Prostate gland (tissue), 2 donors: ENCODE data around the gene CNTN6. TPM values are rescaled to one million over a fixed set of nuclear protein-coding genes. Genes with fewer than 3 reads are reported as not detected.

Source experiments
- DNase-seq: peaks from one replicate; pipeline ENCODE4 v3.0.0-alpha.2; 2019; ENCODE audit warnings: low spot score
- H3K27ac ChIP-seq, 2 donors: fragments of 200-600 bp; sonication (generic); 2 replicates each; pipeline ENCODE4 v1.5.1; 2017 to 2019
- H3K27me3 ChIP-seq: fragments of 200-600 bp; sonication (generic); replicated peaks from 2 replicates; pipeline ENCODE4 v1.5.1; 2019; ENCODE audit not compliant: insufficient read depth
- H3K36me3 ChIP-seq, 2 donors: fragments of 200-600 bp; sonication (generic); 1 replicate in 1 of 2; 2 replicates in 1 of 2; pipeline versions ENCODE4 v1.5.1 to v1.8.1; 2017 to 2019
- H3K4me1 ChIP-seq: fragments of 200-600 bp; sonication (generic); replicated peaks from 2 replicates; pipeline ENCODE4 v1.5.1; 2019
- H3K4me3 ChIP-seq, 2 donors: fragments of 200-600 bp; sonication (generic); 2 replicates each; pipeline ENCODE4 v1.5.1; 2017 to 2019
- H3K9me3 ChIP-seq: fragments of 200-600 bp; sonication (generic); 2 replicates; pipeline ENCODE4 v1.5.1; 2017
- POLR2A ChIP-seq: fragments of 450-650 bp; IDR thresholded peaks from one replicate; pipeline ENCODE4 v1.6.1; 2016; ENCODE audit warnings: antibody characterized with exemption, mild to moderate bottlenecking
- POLR2AphosphoS5 ChIP-seq: sonication (generic); formaldehyde crosslinking; IDR thresholded peaks from one replicate; pipeline ENCODE4 v1.6.1; 2017; ENCODE audit warnings: antibody characterized with exemption
- WGBS: methylation state at CpG from one replicate; pipeline ENCODE4 v1.1.5; 2018; 5-methylcytosine and 5-hydroxymethylcytosine counted together
- intact Hi-C: fragments of 100-400 bp; cut with DNase I; formaldehyde crosslinking; loops from one replicate; pipeline ENCODE4 v1.14.2; 2022
- total RNA-seq, 2 donors: library from RNA; depleted of rRNA; stranded (reverse); fragments of >200 nt; gene quantifications; one replicate each; pipeline ENCODE4 v1.1.0, GENCODE V29; 2016
- TF ChIP-seq, protein P1 (sequence below), 4 experiments: fragments of 200-600 bp in 2 of 4; fragments of 450-650 bp in 2 of 4; sonication (generic) in 2 of 4; IDR thresholded peaks; 1 replicate in 3 of 4; 2 replicates in 1 of 4; pipeline ENCODE4 v1.5.1; 2016 to 2019; ENCODE audit warnings: antibody characterized with exemption in 4 of 4, mild to moderate bottlenecking in 2 of 4, moderate library complexity in 2 of 4

CNTN6 gene
- total RNA-seq, 2 donors from 2014 or later = not detected

DNA sequence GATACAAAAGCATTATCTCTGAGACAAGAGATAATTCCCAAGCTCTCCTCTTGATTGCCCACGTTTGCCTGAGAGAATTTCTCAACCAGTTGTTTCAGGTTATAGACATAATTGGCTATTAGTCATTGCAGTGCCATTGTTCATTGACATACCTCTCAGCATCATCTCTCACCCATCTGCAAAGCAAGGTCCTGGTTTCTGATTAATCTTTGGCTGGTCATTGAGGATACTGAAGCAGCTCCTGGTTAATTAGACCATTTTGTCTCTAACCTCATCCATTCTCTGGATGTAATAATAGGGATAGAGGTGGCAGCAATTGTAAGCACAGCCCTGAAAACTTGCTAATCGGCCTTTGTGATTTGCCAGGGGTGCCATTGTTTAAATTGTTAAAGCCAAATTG, 104.2 kb downstream of the CNTN6 start:
- Histone ChIP-seq H3K27ac (no peak overlapping the region), H3K4me1 (no peaks in the 10 kb centered on the region), H3K9me3 (no peaks in the 10 kb centered on the region), H3K27me3 (no peaks in the 10 kb centered on the region), H3K36me3 (no peaks in the 10 kb centered on the region), H3K4me3 (no peak overlapping the region)
- DNase-seq = no peak
- TF ChIP-seq POLR2AphosphoS5 = no peak
- TF ChIP-seq, protein P1, sequence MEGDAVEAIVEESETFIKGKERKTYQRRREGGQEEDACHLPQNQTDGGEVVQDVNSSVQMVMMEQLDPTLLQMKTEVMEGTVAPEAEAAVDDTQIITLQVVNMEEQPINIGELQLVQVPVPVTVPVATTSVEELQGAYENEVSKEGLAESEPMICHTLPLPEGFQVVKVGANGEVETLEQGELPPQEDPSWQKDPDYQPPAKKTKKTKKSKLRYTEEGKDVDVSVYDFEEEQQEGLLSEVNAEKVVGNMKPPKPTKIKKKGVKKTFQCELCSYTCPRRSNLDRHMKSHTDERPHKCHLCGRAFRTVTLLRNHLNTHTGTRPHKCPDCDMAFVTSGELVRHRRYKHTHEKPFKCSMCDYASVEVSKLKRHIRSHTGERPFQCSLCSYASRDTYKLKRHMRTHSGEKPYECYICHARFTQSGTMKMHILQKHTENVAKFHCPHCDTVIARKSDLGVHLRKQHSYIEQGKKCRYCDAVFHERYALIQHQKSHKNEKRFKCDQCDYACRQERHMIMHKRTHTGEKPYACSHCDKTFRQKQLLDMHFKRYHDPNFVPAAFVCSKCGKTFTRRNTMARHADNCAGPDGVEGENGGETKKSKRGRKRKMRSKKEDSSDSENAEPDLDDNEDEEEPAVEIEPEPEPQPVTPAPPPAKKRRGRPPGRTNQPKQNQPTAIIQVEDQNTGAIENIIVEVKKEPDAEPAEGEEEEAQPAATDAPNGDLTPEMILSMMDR (IDR thresholded peaks at IDR 0.05) = no peak
- TF ChIP-seq POLR2A = no peak
- intact Hi-C loops = no loop called here
- WGBS = 54% methylated on average over 2 of the region's 2 CpGs

DNA sequence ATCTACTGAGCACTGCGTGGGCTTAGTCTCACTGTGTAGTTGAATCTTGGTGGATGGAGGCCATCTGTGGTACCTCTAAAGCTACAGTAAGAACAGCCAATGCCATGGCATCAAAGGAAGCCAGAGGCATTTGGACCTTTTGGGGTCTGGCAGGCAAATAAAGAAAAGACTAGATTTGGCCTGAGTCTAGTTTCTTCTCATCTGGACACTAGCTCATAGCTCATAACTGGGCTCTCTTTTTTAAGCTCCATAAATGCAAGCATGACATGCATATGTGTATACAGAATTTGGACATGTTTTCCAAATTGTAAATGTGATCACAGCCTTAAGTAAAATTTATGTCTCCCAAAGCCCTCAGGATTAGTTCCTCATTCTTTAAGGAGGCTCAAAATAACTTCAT, 107.5 kb downstream of the CNTN6 start:
- no peaks in the 10 kb centered on the region for H3K36me3 ChIP-seq
- no peak overlapping the region for H3K4me3 ChIP-seq
- no peaks in the 10 kb centered on the region for H3K4me1 ChIP-seq
- TF ChIP-seq POLR2AphosphoS5 = no peak
- no peak for TF ChIP-seq POLR2A
- TF ChIP-seq, protein P1 (IDR thresholded peaks at IDR 0.05) = no peak
- H3K27me3 ChIP-seq = no peaks in the 10 kb centered on the region
- WGBS = 92% methylated on average over 1 of the region's 1 CpG
- DNase-seq = no peak
- H3K9me3 ChIP-seq = no peaks in the 10 kb centered on the region
- H3K27ac ChIP-seq = no peak overlapping the region
- intact Hi-C loops = no loop called here

DNA sequence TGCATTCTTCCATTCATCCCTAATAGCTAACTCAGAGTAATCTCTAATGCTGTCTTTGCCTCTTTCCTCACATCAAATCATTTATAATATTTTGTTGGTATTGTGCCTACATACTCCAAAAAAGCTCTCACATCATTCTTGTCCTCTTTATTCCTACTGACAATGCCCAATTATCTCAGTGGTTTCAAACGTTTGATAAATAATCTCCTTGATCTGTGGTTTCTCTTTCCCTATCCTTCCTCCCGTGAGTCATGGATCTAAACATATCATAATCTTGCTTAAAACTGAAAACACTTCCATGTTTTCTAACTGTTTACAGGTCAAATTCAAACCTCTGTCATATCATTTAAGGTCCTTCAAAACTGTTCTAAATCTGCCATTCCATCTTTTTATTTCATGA, 115.1 kb downstream of the CNTN6 start:
- Histone ChIP-seq H3K4me3 (no peak overlapping the region), H3K4me1 (no peaks in the 10 kb centered on the region), H3K9me3 (no peaks in the 10 kb centered on the region), H3K36me3 (no peaks in the 10 kb centered on the region), H3K27me3 (no peaks in the 10 kb centered on the region), H3K27ac (no peak overlapping the region)
- no peak for DNase-seq
- 16% methylated on average over 2 of the region's 2 CpGs for WGBS
- intact Hi-C loops = no loop called here
- TF ChIP-seq, protein P1 (IDR thresholded peaks at IDR 0.05) = no peak
- TF ChIP-seq POLR2A = no peak
- no peak for TF ChIP-seq POLR2AphosphoS5

DNA sequence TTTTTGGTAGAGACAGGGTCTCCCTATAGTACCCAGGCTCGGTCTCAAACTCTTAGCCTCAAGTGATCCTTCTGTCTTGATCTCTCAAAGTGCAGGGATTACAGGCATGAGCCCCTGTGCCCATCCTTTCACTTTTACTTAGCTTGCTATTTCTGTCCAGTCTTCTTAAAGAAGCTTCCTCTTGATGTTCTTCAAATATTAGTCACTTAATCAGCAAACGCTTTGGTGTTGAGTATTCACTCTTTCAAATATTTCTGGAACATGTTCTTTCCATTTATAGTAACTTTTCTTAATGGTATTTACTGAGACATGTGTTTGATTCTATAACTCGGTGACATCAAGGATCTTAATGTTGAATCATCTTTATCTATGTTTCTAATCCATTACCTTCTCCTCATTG, 122.1 kb downstream of the CNTN6 start:
- intact Hi-C loops = no loop called here
- H3K4me1 ChIP-seq = no peaks in the 10 kb centered on the region

DNA sequence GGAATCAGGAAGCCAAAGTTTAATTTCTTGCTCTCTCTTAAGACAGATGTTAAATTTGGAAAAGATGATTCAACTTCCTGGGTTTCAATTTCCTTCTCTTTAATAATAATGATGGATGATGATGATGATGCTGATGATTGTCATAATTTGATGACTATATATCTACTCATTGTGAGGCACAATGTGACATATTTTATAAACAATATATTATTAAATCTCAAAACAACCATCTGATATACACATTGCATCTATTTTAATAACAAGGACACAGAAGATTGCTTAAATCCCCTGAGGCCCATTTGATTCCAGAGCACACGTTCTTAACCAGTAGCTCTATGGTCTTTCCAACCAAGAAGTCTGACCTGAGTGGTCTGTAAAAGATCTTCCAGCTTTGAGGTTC, 124.0 kb downstream of the CNTN6 start:
- no peak for DNase-seq
- H3K4me3 ChIP-seq = no peak overlapping the region
- 65% methylated on average over 1 of the region's 1 CpG for WGBS
- intact Hi-C loops = no loop called here
- no peak overlapping the region for H3K27ac ChIP-seq
- no peaks in the 10 kb centered on the region for H3K36me3 ChIP-seq
- H3K9me3 ChIP-seq = no peaks in the 10 kb centered on the region
- no peaks in the 10 kb centered on the region for H3K27me3 ChIP-seq
- TF ChIP-seq, protein P1 (IDR thresholded peaks at IDR 0.05) = no peak
- TF ChIP-seq POLR2A (no peak), POLR2AphosphoS5 (no peak)
- no peaks in the 10 kb centered on the region for H3K4me1 ChIP-seq

More for the DNA sequence above, 122.1 kb downstream of the CNTN6 start:
- Histone ChIP-seq H3K9me3 (no peaks in the 10 kb centered on the region), H3K27ac (no peak overlapping the region), H3K36me3 (no peaks in the 10 kb centered on the region), H3K4me3 (no peak overlapping the region), H3K27me3 (no peaks in the 10 kb centered on the region)
- WGBS = 70% methylated on average over 3 of the region's 3 CpGs
- TF ChIP-seq POLR2A (no peak), POLR2AphosphoS5 (no peak)
- TF ChIP-seq, protein P1 (IDR thresholded peaks at IDR 0.05) = no peak
- no peak for DNase-seq
